ENCODE data around the gene HK1.

DNA sequence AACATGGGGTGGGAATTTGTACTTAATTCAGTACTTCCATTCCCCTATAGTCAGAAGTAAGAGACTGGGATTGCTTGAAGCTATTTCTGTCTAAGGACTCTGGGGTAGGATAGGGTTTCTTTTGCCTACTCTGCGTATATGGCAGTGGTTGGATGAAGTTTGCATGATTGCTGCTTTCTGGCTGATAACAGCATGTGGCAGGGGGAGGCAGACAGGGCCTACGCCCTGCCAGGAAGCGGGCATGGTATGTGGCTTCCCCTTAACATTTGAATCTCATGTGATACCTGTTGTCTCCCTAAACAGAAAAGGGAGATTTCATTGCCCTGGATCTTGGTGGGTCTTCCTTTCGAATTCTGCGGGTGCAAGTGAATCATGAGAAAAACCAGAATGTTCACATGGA lies 81.3 kb downstream of the HK1 start:
- TF ChIP-seq, protein P1, sequence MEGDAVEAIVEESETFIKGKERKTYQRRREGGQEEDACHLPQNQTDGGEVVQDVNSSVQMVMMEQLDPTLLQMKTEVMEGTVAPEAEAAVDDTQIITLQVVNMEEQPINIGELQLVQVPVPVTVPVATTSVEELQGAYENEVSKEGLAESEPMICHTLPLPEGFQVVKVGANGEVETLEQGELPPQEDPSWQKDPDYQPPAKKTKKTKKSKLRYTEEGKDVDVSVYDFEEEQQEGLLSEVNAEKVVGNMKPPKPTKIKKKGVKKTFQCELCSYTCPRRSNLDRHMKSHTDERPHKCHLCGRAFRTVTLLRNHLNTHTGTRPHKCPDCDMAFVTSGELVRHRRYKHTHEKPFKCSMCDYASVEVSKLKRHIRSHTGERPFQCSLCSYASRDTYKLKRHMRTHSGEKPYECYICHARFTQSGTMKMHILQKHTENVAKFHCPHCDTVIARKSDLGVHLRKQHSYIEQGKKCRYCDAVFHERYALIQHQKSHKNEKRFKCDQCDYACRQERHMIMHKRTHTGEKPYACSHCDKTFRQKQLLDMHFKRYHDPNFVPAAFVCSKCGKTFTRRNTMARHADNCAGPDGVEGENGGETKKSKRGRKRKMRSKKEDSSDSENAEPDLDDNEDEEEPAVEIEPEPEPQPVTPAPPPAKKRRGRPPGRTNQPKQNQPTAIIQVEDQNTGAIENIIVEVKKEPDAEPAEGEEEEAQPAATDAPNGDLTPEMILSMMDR (IDR thresholded peaks at IDR 0.05; ENCODE audit: poor library complexity): no peak
- no peak for TF ChIP-seq EZH2 (IDR thresholded peaks at IDR 0.05; ENCODE audit: borderline replicate concordance)

Data from hepatocyte (in vitro differentiated cells).